Measurements from ENCODE around the gene YARS2.

Gene YARS2

GRCh38 chr12:32755654-32756475 is at the start of gene YARS2:
Gene YARS2 (minus strand): TSS chr12:32755897. CDS start chr12:32755874, 23 bp downstream.
- in situ Hi-C loops (cut with MboI; ENCODE audit: low sequenced_read_pairs) = loop anchor here (25.0 kb wide), 1 partner anchor 1456 kb away; no protein-coding TSS in a partner anchor

- in situ Hi-C loops (cut with MboI; ENCODE audit: low sequenced_read_pairs) = no loop called here
Observed at GRCh38 chr12:32804301-32804700, 48.6 kb upstream of the YARS2 start.

- in situ Hi-C loops (cut with MboI; ENCODE audit: low sequenced_read_pairs) = no loop called here
Observed at GRCh38 chr12:32801269-32801980, 45.7 kb upstream of the YARS2 start.

- in situ Hi-C loops (cut with MboI; ENCODE audit: low sequenced_read_pairs) = no loop called here
Observed at GRCh38 chr12:32794281-32794680, 38.6 kb upstream of the YARS2 start.

GRCh38 chr12:32789916-32790315 is 34.2 kb upstream of the YARS2 start:
- in situ Hi-C loops (cut with MboI; ENCODE audit: low sequenced_read_pairs) = no loop called here

GRCh38 chr12:32789446-32789845 is 33.7 kb upstream of the YARS2 start:
- in situ Hi-C loops (cut with MboI; ENCODE audit: low sequenced_read_pairs) = no loop called here

GRCh38 chr12:32788405-32788804 is 32.7 kb upstream of the YARS2 start:
- in situ Hi-C loops (cut with MboI; ENCODE audit: low sequenced_read_pairs) = no loop called here

- in situ Hi-C loops (cut with MboI; ENCODE audit: low sequenced_read_pairs) = no loop called here
Observed at GRCh38 chr12:32785557-32785956, 29.9 kb upstream of the YARS2 start.

- in situ Hi-C loops (cut with MboI; ENCODE audit: low sequenced_read_pairs) = no loop called here
Observed at GRCh38 chr12:32783029-32783428, 27.3 kb upstream of the YARS2 start.

GRCh38 chr12:32780071-32780470 is 24.4 kb upstream of the YARS2 start:
- in situ Hi-C loops (cut with MboI; ENCODE audit: low sequenced_read_pairs) = no loop called here

GRCh38 chr12:32777691-32778175 is 22.0 kb upstream of the YARS2 start:
- in situ Hi-C loops (cut with MboI; ENCODE audit: low sequenced_read_pairs) = no loop called here

GRCh38 chr12:32777159-32777558 is 21.5 kb upstream of the YARS2 start:
- in situ Hi-C loops (cut with MboI; ENCODE audit: low sequenced_read_pairs) = no loop called here

GRCh38 chr12:32776258-32776657 is 20.6 kb upstream of the YARS2 start:
- in situ Hi-C loops (cut with MboI; ENCODE audit: low sequenced_read_pairs) = no loop called here

GRCh38 chr12:32773691-32774090 is 18.0 kb upstream of the YARS2 start:
- in situ Hi-C loops (cut with MboI; ENCODE audit: low sequenced_read_pairs) = loop anchor here (25.0 kb wide), 1 partner anchor 1439 kb away; no protein-coding TSS in a partner anchor

- in situ Hi-C loops (cut with MboI; ENCODE audit: low sequenced_read_pairs) = loop anchor here (25.0 kb wide), 1 partner anchor 1442 kb away; no protein-coding TSS in a partner anchor
Observed at GRCh38 chr12:32770141-32770540, 14.4 kb upstream of the YARS2 start.

- in situ Hi-C loops (cut with MboI; ENCODE audit: low sequenced_read_pairs) = loop anchor here (10.0 to 25.0 kb wide), 2 partner anchors 1256 to 1444 kb away; partner anchors contain the start of gene ALG10
Observed at GRCh38 chr12:32768518-32768917, 12.8 kb upstream of the YARS2 start.

GRCh38 chr12:32765906-32766305 is 10.2 kb upstream of the YARS2 start:
- in situ Hi-C loops (cut with MboI; ENCODE audit: low sequenced_read_pairs) = loop anchor here (10.0 to 25.0 kb wide), 2 partner anchors 1259 to 1446 kb away; partner anchors contain the start of gene ALG10

GRCh38 chr12:32761716-32762115 is 6.0 kb upstream of the YARS2 start:
- in situ Hi-C loops (cut with MboI; ENCODE audit: low sequenced_read_pairs) = loop anchor here (10.0 to 25.0 kb wide), 2 partner anchors 1263 to 1451 kb away; partner anchors contain the start of gene ALG10

GRCh38 chr12:32757157-32757556 is 1.5 kb upstream of the YARS2 start:
- in situ Hi-C loops (cut with MboI; ENCODE audit: low sequenced_read_pairs) = loop anchor here (25.0 kb wide), 1 partner anchor 1455 kb away; no protein-coding TSS in a partner anchor

- in situ Hi-C loops (cut with MboI; ENCODE audit: low sequenced_read_pairs) = loop anchor here (25.0 kb wide), 1 partner anchor 1456 kb away; no protein-coding TSS in a partner anchor
Observed at GRCh38 chr12:32756476-32757066, 874 bp upstream of the YARS2 start.
